Activated CD8-positive, alpha-beta memory T cell treated with anti-CD3 and anti-CD28 coated beads, Interleukin-2, amount 10 ng/mL, durations not matched to agents 7 days and 5 days (primary cell): Measurements from ENCODE around the gene ZFHX3. TPM values are rescaled to one million over a fixed set of nuclear protein-coding genes. Genes with fewer than 3 reads are reported as not detected.
"Not testable (repeated sequence)": the region's sequence is repeated elsewhere in the genome, so short reads cannot be mapped to it uniquely, and the experiment has no call there.

ENCODE experiments used
- ATAC-seq: fragments of 150-1000 bp; cut with Tn5 transposase; one replicate; pipeline ENCODE4 v1.10.0; 2021; ENCODE audit warnings: moderate library complexity
- CTCF ChIA-PET: fragments of 350-600 bp; sonication (Branson Sonifier 250); formaldehyde crosslinking; loops from one replicate; lab custom pipeline; 2021; ENCODE audit warnings: antibody characterized with exemption; lab: Charles Lee
- DNase-seq: peaks from one replicate; pipeline ENCODE4 v3.0.0-alpha.2; 2020
- H3K27ac Mint-ChIP-seq: one replicate; pipeline ENCODE4 v1.8.0; 2021; ENCODE audit warnings: mild to moderate bottlenecking, mixed read lengths
- H3K27me3 Mint-ChIP-seq: one replicate; pipeline ENCODE4 v1.8.0; 2021; ENCODE audit warnings: mixed read lengths
- H3K36me3 Mint-ChIP-seq: one replicate; pipeline ENCODE4 v1.8.0; 2021; ENCODE audit warnings: mild to moderate bottlenecking, mixed read lengths
- H3K4me1 Mint-ChIP-seq: one replicate; pipeline ENCODE4 v1.8.0; 2021; ENCODE audit warnings: mixed read lengths
- H3K4me3 Mint-ChIP-seq: one replicate; pipeline ENCODE4 v1.8.0; 2021; ENCODE audit warnings: mild to moderate bottlenecking, moderate library complexity, mixed read lengths
- H3K9me3 Mint-ChIP-seq: one replicate; pipeline ENCODE4 v1.8.0; 2022; ENCODE audit warnings: low read depth, mixed read lengths
- total RNA-seq, 2 experiments: library from RNA; stranded (reverse); gene quantifications; one replicate each; pipeline ENCODE4 v1.2.3, GENCODE V29; 2021

ZFHX3 gene
- total RNA-seq, 2 experiments from 2014 or later = 0.32 to 1.9 TPM

- H3K27ac Mint-ChIP-seq = no peak overlapping the region
- DNase-seq = no peak
- no peaks in the 10 kb centered on the region for H3K9me3 Mint-ChIP-seq
- no peak overlapping the region for H3K4me3 Mint-ChIP-seq
- no peak for ATAC-seq
- H3K4me1 Mint-ChIP-seq = no peaks in the 10 kb centered on the region
- H3K36me3 Mint-ChIP-seq = no peaks in the 10 kb centered on the region
- CTCF ChIA-PET = no interaction called here
- no peaks in the 10 kb centered on the region for H3K27me3 Mint-ChIP-seq
Measured at GRCh38 chr16:72990571-72990970, 57.4 kb downstream of the ZFHX3 start.

GRCh38 chr16:72989579-72990551 lies 58.1 kb downstream of the ZFHX3 start:
- CTCF ChIA-PET = no interaction called here
- H3K27me3 Mint-ChIP-seq = no peaks in the 10 kb centered on the region

GRCh38 chr16:72989203-72989578 lies 58.7 kb downstream of the ZFHX3 start:
- H3K27ac Mint-ChIP-seq, DNase-seq, H3K27me3 Mint-ChIP-seq, H3K4me1 Mint-ChIP-seq, CTCF ChIA-PET, ATAC-seq, H3K36me3 Mint-ChIP-seq, H3K4me3 Mint-ChIP-seq, H3K9me3 Mint-ChIP-seq: not testable (repeated sequence)

More at GRCh38 chr16:72989579-72990551, 58.1 kb downstream of the ZFHX3 start:
- ATAC-seq (no peak), DNase-seq (no peak)
- Mint-ChIP-seq H3K9me3 (no peaks in the 10 kb centered on the region), H3K36me3 (no peaks in the 10 kb centered on the region), H3K27ac (no peak overlapping the region), H3K4me3 (no peak overlapping the region), H3K4me1 (no peaks in the 10 kb centered on the region)

GRCh38 chr16:72988569-72988968 lies 59.4 kb downstream of the ZFHX3 start:
- no peak overlapping the region for H3K4me3 Mint-ChIP-seq
- H3K4me1 Mint-ChIP-seq = no peaks in the 10 kb centered on the region
- H3K36me3 Mint-ChIP-seq = no peaks in the 10 kb centered on the region
- DNase-seq = no peak
- no peaks in the 10 kb centered on the region for H3K9me3 Mint-ChIP-seq
- ATAC-seq = no peak
- no peaks in the 10 kb centered on the region for H3K27me3 Mint-ChIP-seq
- H3K27ac Mint-ChIP-seq = no peak overlapping the region
- CTCF ChIA-PET = no interaction called here

- H3K27me3 Mint-ChIP-seq = no peaks in the 10 kb centered on the region
- H3K27ac Mint-ChIP-seq = no peak overlapping the region
- H3K4me1 Mint-ChIP-seq = no peaks in the 10 kb centered on the region
- H3K9me3 Mint-ChIP-seq = no peaks in the 10 kb centered on the region
- DNase-seq (no peak), ATAC-seq (no peak)
- CTCF ChIA-PET = no interaction called here
- H3K4me3 Mint-ChIP-seq = no peak overlapping the region
- no peaks in the 10 kb centered on the region for H3K36me3 Mint-ChIP-seq
Measured at GRCh38 chr16:72987480-72987901, 60.4 kb downstream of the ZFHX3 start.

- CTCF ChIA-PET = no interaction called here
- Mint-ChIP-seq H3K4me1 (no peaks in the 10 kb centered on the region), H3K36me3 (no peaks in the 10 kb centered on the region), H3K9me3 (no peaks in the 10 kb centered on the region), H3K27ac (no peak overlapping the region), H3K4me3 (no peak overlapping the region), H3K27me3 (no peaks in the 10 kb centered on the region)
- DNase-seq (no peak), ATAC-seq (no peak)
Measured at GRCh38 chr16:72985995-72986394, 61.9 kb downstream of the ZFHX3 start.

- no peak for ATAC-seq
Measured at GRCh38 chr16:72985148-72985941, 62.6 kb downstream of the ZFHX3 start.

GRCh38 chr16:72983728-72984350 lies 64.1 kb downstream of the ZFHX3 start:
- H3K27ac Mint-ChIP-seq = no peak overlapping the region
- H3K36me3 Mint-ChIP-seq = no peaks in the 10 kb centered on the region
- H3K4me1 Mint-ChIP-seq = no peaks in the 10 kb centered on the region
- CTCF ChIA-PET = no interaction called here
- DNase-seq (no peak), ATAC-seq (no peak)
- H3K27me3 Mint-ChIP-seq = no peaks in the 10 kb centered on the region
- no peak overlapping the region for H3K4me3 Mint-ChIP-seq
- H3K9me3 Mint-ChIP-seq = no peaks in the 10 kb centered on the region

More at GRCh38 chr16:72985148-72985941, 62.6 kb downstream of the ZFHX3 start:
- Mint-ChIP-seq H3K4me1 (no peaks in the 10 kb centered on the region), H3K36me3 (no peaks in the 10 kb centered on the region), H3K27me3 (no peaks in the 10 kb centered on the region), H3K27ac (no peak overlapping the region), H3K9me3 (no peaks in the 10 kb centered on the region), H3K4me3 (no peak overlapping the region)
- DNase-seq = no peak
- CTCF ChIA-PET = no interaction called here

GRCh38 chr16:72983241-72983640 lies 64.7 kb downstream of the ZFHX3 start:
- Mint-ChIP-seq H3K4me1 (no peaks in the 10 kb centered on the region), H3K4me3 (no peak overlapping the region), H3K27ac (no peak overlapping the region), H3K27me3 (no peaks in the 10 kb centered on the region), H3K36me3 (no peaks in the 10 kb centered on the region), H3K9me3 (no peaks in the 10 kb centered on the region)
- CTCF ChIA-PET = no interaction called here
- no peak for ATAC-seq
- no peak for DNase-seq

- no peaks in the 10 kb centered on the region for H3K27me3 Mint-ChIP-seq
- no peak for DNase-seq
- no peaks in the 10 kb centered on the region for H3K4me1 Mint-ChIP-seq
- H3K36me3 Mint-ChIP-seq = no peaks in the 10 kb centered on the region
- CTCF ChIA-PET = no interaction called here
- no peaks in the 10 kb centered on the region for H3K9me3 Mint-ChIP-seq
- H3K4me3 Mint-ChIP-seq = no peak overlapping the region
- H3K27ac Mint-ChIP-seq = no peak overlapping the region
- no peak for ATAC-seq
Measured at GRCh38 chr16:72979974-72980373, 68.0 kb downstream of the ZFHX3 start.

- no peaks in the 10 kb centered on the region for H3K36me3 Mint-ChIP-seq
- no peaks in the 10 kb centered on the region for H3K27me3 Mint-ChIP-seq
- no peaks in the 10 kb centered on the region for H3K4me1 Mint-ChIP-seq
- ATAC-seq (no peak), DNase-seq (no peak)
- CTCF ChIA-PET = no interaction called here
- H3K4me3 Mint-ChIP-seq = no peak overlapping the region
- no peak overlapping the region for H3K27ac Mint-ChIP-seq
- no peaks in the 10 kb centered on the region for H3K9me3 Mint-ChIP-seq
Measured at GRCh38 chr16:72978212-72978611, 69.7 kb downstream of the ZFHX3 start.

GRCh38 chr16:72977127-72977526 lies 70.8 kb downstream of the ZFHX3 start:
- Mint-ChIP-seq H3K4me1 (no peaks in the 10 kb centered on the region), H3K27ac (no peak overlapping the region), H3K27me3 (no peaks in the 10 kb centered on the region), H3K9me3 (no peaks in the 10 kb centered on the region), H3K36me3 (no peaks in the 10 kb centered on the region), H3K4me3 (no peak overlapping the region)
- CTCF ChIA-PET = no interaction called here
- ATAC-seq (no peak), DNase-seq (no peak)

- DNase-seq (no peak), ATAC-seq (no peak)
- H3K4me3 Mint-ChIP-seq = no peak overlapping the region
- H3K4me1 Mint-ChIP-seq = no peaks in the 10 kb centered on the region
- no peaks in the 10 kb centered on the region for H3K9me3 Mint-ChIP-seq
- H3K36me3 Mint-ChIP-seq = no peaks in the 10 kb centered on the region
- CTCF ChIA-PET = no interaction called here
- no peaks in the 10 kb centered on the region for H3K27me3 Mint-ChIP-seq
- H3K27ac Mint-ChIP-seq = no peak overlapping the region
Measured at GRCh38 chr16:72976438-72977064, 71.4 kb downstream of the ZFHX3 start.
